ENCODE results near the gene BBS1.

BBS1 gene

GRCh38 chr11:66545701-66546367, 35.4 kb downstream of the BBS1 start, which contains the start of gene ZDHHC24:
TSS of gene ZDHHC24 (minus strand) at chr11:66546048. CDS start at chr11:66546003, 45 bp downstream.
- TF ChIP-seq CTCF (conservative IDR thresholded peaks at IDR 0.05; ENCODE audit: low read length): no peak
- Histone ChIP-seq H3K9me3 (ENCODE audit: insufficient read depth, low read depth, low read length) (no peaks in the 10 kb centered on the region), H3K27me3 (ENCODE audit: insufficient read depth, low read length, poor library complexity, severe bottlenecking) (no peaks in the 10 kb centered on the region), H3K36me3 (ENCODE audit: insufficient read depth, low read length) (no peaks in the 10 kb centered on the region; the same call in 1 of the 2 replicates), H3K9ac (ENCODE audit: low read depth, low read length, poor library complexity, severe bottlenecking) (peak within 1 kb of the TSS; percentile 93), H2AFZ (ENCODE audit: low read length) (peak within 1 kb of the TSS; percentile 80), H3F3A (ENCODE audit: low read depth) (peaks cover 4% of the 10 kb centered on the region; the same call in 1 of the 2 replicates), H3K4me2 (ENCODE audit: low read depth, low read length, poor library complexity, severe bottlenecking) (peak within 1 kb of the TSS; percentile 95), H3K4me3 (ENCODE audit: low read length, poor library complexity, severe bottlenecking) (peak within 1 kb of the TSS; percentile 94), H3K4me1 (ENCODE audit: insufficient read depth, low read length, poor library complexity, severe bottlenecking) (peaks cover 16% of the 10 kb centered on the region), H3K79me2 (ENCODE audit: insufficient read depth, low read length) (peaks cover 37% of the 10 kb centered on the region), H4K20me1 (ENCODE audit: insufficient read depth, low read length, poor library complexity, severe bottlenecking) (no peaks in the 10 kb centered on the region), H3K9me2 (replicated peaks; ENCODE audit: low read depth, low read length) (no peaks in the 10 kb centered on the region)

- Histone ChIP-seq H3K27me3 (ENCODE audit: insufficient read depth, low read length, poor library complexity, severe bottlenecking) (no peaks in the 10 kb centered on the region), H3K36me3 (ENCODE audit: insufficient read depth, low read length) (no peaks in the 10 kb centered on the region; the same call in 1 of the 2 replicates), H2AFZ (ENCODE audit: low read length) (peak within 1 kb of the TSS; percentile 80), H3K79me2 (ENCODE audit: insufficient read depth, low read length) (peaks cover 35% of the 10 kb centered on the region), H3K9me3 (ENCODE audit: insufficient read depth, low read depth, low read length) (no peaks in the 10 kb centered on the region), H3K4me1 (ENCODE audit: insufficient read depth, low read length, poor library complexity, severe bottlenecking) (peaks cover 16% of the 10 kb centered on the region), H3K9me2 (replicated peaks; ENCODE audit: low read depth, low read length) (no peaks in the 10 kb centered on the region), H3K4me3 (ENCODE audit: low read length, poor library complexity, severe bottlenecking) (peak within 1 kb of the TSS; percentile 94), H3K4me2 (ENCODE audit: low read depth, low read length, poor library complexity, severe bottlenecking) (peak within 1 kb of the TSS; percentile 95), H3F3A (ENCODE audit: low read depth) (peaks cover 4% of the 10 kb centered on the region; the same call in 1 of the 2 replicates), H3K9ac (ENCODE audit: low read depth, low read length, poor library complexity, severe bottlenecking) (peak within 1 kb of the TSS; percentile 93), H4K20me1 (ENCODE audit: insufficient read depth, low read length, poor library complexity, severe bottlenecking) (no peaks in the 10 kb centered on the region)
- TF ChIP-seq EZH2phosphoT487 (IDR thresholded peaks at IDR 0.05; ENCODE audit: borderline replicate concordance): no peak
- no peak for TF ChIP-seq CTCF (conservative IDR thresholded peaks at IDR 0.05; ENCODE audit: low read length)
These were observed 36.0 kb downstream of the BBS1 start, which contains the start of gene ACTN3 for GRCh38 chr11:66546368-66546965. TSS of gene ACTN3 (plus strand) at chr11:66546903. CDS start at chr11:66546938, 35 bp downstream.

- H3K4me1 ChIP-seq (ENCODE audit: insufficient read depth, low read length, poor library complexity, severe bottlenecking): peaks cover 16% of the 10 kb centered on the region
- no peak overlapping the region for H2AFZ ChIP-seq (ENCODE audit: low read length)
- no peak overlapping the region for H3K4me3 ChIP-seq (ENCODE audit: low read length, poor library complexity, severe bottlenecking)
- H3K4me2 ChIP-seq (ENCODE audit: low read depth, low read length, poor library complexity, severe bottlenecking): no peak overlapping the region
- no peak overlapping the region for H3K9ac ChIP-seq (ENCODE audit: low read depth, low read length, poor library complexity, severe bottlenecking)
- H3K27me3 ChIP-seq (ENCODE audit: insufficient read depth, low read length, poor library complexity, severe bottlenecking): no peaks in the 10 kb centered on the region
- H3K9me3 ChIP-seq (ENCODE audit: insufficient read depth, low read depth, low read length): no peaks in the 10 kb centered on the region
- peaks cover 4% of the 10 kb centered on the region; the same call in 1 of the 2 replicates for H3F3A ChIP-seq (ENCODE audit: low read depth)
- peaks cover 34% of the 10 kb centered on the region for H3K79me2 ChIP-seq (ENCODE audit: insufficient read depth, low read length)
- TF ChIP-seq CTCF (conservative IDR thresholded peaks at IDR 0.05; ENCODE audit: low read length) (no peak), EZH2phosphoT487 (IDR thresholded peaks at IDR 0.05; ENCODE audit: borderline replicate concordance) (no peak)
- no peaks in the 10 kb centered on the region for H3K36me3 ChIP-seq (ENCODE audit: insufficient read depth, low read length)
- no peaks in the 10 kb centered on the region for H3K9me2 ChIP-seq (replicated peaks; ENCODE audit: low read depth, low read length)
- no peaks in the 10 kb centered on the region for H4K20me1 ChIP-seq (ENCODE audit: insufficient read depth, low read length, poor library complexity, severe bottlenecking)
These were observed 36.7 kb downstream of the BBS1 start for GRCh38 chr11:66546966-66547661.
